Activated CD4-positive, alpha-beta T cell treated with anti-CD3 and anti-CD28 coated beads, Interleukin-2, Interleukin-6, amounts not matched to agents 100 ng/mL and 50 ng/mL, durations not matched to agents 16 hours and 8 hours (primary cell): ENCODE data around the gene PBXIP1.
"Not testable (repeated sequence)": the region's sequence is repeated elsewhere in the genome, so short reads cannot be mapped to it uniquely, and the experiment has no call there.

Experiments
- DNase-seq: peaks from one replicate; pipeline ENCODE4 v3.0.0-alpha.2; 2020

Gene PBXIP1

DNA sequence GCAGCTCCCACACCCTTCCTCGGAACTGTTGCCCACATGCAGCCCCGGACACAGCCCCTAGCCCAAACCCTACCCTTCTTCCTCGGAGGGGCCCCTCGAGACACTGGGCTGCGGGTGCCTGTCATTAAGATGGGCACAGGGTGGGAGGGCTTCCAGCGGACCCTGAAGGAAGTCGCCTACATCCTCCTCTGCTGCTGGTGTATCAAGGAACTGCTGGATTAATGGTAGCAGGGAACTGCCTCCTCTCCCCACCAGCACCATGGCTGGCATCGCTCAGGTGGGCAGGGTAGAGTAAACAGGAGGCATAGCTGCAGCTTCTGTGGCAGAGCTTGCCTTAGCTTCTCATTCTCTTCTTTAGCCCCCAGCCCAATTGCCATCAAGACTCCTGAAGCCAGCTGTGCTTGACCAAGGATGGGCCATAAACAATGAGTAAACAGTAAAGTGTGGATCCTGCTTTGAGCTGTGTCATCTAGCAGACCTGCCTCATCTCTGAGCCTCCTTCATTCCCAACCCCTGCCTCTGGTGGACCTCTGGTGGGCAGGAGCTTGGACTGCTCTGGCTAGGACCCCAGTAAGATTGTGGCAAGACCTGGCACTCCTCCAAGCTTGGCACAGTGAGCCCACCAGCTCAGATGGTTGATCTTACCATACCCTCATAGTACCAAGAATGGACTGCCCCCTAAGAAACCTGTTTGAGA, 37.8 kb upstream of the PBXIP1 start, which contains the start of gene LENEP:
LENEP (plus strand) TSS at position 15 of the 697 bp plus-strand sequence; CDS start at position 37, 22 bp downstream.
- DNase-seq, result no peak

GRCh38 chr1:154992721-154993571, 37.0 kb upstream of the PBXIP1 start:
- no peak for DNase-seq

DNA sequence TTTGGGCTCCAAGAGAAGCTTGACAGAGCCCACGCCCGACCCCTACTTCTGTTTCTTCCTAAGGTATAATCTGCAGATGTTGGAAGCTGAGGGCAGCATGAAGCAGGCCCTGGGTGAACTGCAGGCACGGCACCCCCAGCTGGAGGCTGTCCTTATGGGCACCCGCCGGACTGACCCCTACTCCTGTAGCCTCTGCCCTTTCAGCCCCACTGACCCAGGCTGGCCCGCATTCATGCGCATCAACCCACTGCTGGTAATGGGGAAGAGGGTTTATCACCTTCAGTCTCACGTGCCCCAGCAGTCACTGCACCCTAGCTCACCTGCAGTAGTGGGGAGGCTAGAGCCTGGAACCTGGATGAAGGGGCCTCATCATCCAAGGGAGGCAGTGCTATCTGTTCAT, 34.4 kb upstream of the PBXIP1 start:
- no peak for DNase-seq

DNA sequence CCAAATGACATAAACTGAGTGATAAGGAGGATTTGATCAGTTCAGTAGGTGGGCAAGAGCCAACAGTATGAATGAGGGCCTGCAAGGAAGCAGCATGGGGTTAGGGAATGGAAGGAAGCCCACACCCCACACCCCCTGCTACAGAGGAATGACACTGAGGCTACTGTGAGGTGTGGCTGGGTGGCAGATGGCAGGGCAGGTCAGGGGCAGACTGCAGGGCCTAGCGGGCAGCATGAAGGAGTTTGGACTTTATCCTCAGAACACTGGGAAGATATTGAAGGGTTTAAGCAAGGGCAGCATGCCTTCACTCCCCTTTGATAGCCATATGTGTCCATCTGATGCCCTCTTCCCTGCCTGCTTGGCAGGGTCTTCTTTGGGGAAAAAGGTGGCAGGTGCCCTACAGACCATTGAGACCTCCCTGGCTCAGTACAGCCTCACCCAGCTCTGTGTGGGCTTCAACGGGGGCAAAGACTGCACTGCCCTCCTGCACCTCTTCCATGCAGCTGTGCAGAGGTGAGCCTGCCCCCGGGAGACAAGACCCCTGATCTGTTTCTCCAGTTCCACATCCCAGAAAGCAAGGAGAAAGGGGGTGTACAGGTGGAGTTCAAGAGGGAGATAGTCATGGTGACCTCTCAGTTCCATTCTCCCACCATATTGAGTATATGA, 33.4 kb upstream of the PBXIP1 start:
- no peak for DNase-seq

DNA sequence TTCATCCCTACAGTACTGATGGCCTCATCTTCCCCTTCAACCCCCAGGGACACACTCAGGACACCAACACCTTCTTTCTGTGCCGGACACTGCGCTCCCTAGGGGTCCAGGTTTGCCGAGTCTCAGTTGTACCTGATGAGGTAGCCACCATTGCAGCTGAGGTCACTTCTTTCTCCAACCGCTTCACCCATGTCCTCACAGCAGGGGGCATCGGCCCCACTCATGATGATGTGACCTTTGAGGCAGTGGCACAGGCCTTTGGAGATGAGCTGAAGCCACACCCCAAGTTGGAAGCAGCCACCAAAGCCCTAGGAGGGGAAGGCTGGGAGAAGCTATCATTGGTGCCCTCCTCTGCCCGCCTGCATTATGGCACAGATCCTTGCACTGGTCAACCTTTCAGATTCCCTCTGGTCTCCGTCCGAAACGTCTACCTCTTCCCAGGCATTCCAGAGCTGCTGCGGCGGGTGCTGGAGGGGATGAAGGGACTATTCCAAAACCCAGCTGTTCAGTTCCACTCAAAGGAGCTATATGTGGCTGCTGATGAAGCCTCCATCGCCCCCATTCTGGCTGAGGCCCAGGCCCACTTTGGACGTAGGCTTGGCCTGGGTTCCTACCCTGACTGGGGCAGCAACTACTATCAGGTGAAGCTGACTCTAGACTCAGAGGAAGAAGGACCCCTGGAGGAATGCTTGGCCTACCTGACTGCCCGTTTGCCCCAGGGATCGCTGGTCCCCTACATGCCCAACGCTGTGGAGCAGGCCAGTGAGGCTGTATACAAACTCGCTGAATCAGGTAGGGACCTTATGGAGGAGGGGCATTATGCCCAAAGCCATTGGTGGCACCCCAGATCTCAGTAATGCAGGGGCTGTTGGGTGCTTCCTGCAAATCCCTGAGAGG, 32.4 kb upstream of the PBXIP1 start:
- DNase-seq, result no peak

GRCh38 chr1:154987326-154987725, 31.4 kb upstream of the PBXIP1 start:
- DNase-seq, result no peak

DNA sequence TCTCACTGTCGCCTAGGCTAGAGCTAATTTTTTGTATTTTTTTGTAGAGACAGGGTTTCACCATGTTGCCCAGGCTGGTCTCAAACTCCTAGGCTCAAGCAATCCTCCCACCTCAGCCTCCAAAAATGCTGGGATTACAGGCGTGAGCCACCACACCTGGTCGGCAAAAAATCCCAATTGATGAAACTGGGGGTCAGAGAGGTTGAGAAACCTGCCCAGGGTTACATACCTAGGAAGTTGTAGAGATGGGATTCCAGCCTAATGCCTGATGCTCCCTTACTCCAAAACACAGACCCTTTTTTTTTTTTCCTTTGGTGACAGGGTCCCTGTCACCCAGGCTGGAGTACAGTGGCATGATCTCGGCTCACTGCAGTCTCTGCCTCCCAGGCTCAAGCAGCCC, 30.8 kb upstream of the PBXIP1 start:
- DNase-seq, result not testable (repeated sequence)

DNA sequence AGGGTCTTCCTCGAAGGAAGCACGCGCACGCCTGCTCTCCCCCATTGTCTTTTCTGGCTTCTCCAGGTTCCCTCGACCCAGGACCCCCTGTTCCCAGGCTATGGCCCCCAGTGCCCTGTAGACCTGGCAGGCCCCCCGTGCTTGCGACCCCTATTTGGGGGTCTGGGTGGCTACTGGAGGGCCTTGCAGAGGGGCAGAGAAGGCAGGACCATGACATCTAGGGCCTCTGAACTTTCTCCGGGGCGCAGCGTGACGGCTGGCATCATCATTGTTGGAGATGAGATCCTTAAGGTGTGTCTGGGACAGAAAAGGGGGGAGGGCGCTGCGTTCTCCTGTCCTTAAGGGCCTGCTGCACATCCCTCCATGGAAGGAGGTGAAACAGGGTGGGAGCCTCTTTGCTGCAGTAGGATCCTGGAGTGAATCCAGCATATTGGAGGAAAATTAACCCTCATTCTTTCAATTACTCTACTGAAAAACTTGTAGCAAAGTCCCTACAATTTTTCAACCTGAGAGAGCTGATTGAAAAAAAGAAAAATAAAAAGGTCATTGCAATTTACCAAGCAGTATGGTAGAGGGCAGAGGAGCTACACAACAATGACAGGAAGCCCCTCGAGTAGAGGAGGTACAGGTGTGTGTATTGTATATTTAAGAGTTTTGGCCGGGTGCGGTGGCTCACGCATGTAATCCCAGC, 28.0 kb upstream of the PBXIP1 start:
- no peak for DNase-seq

DNA sequence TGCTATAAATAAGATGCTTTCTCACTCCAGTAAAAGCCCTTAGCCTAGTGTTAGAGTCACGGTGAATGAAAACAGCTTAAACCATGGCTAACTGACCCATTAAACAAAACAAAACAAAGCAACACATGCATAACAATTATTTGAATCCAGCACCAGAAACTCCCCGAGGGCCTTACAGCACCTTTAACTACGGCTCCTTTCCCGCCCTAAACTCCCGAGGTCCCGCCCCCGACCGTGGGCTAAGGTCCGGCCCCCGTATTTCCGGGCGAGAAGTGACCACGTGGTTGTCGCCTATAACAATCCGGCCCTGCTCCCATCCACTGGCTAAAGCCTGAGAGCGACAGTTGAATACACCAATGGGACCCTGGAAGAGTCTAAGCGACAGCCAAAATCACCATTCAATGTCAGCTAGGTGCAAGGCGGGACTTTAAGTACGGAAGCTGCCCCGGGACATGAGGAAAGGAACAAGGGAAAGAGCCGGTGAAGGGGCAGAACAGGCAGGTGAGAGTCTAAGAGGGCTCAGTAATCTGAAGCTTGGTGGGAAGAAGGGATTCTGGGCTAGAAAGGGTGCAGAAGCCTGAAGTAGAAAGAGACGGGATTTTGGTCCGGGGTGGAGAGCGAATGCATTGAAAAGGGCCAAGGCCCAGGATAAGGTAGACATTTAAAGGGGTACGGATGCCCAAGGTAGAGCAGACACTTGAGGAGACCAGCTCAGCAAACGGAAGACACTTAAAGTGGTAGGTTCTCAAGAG, 27.2 kb upstream of the PBXIP1 start, which contains the start of gene FLAD1:
FLAD1 (plus strand) TSS at position 448 of the 752 bp plus-strand sequence. CDS start 351 bp downstream, outside the sequence.
- peak; percentile 99 for DNase-seq

GRCh38 chr1:154982341-154982740, 26.4 kb upstream of the PBXIP1 start:
- DNase-seq, result no peak

GRCh38 chr1:154978360-154978759, 22.5 kb upstream of the PBXIP1 start:
- no peak for DNase-seq

DNA sequence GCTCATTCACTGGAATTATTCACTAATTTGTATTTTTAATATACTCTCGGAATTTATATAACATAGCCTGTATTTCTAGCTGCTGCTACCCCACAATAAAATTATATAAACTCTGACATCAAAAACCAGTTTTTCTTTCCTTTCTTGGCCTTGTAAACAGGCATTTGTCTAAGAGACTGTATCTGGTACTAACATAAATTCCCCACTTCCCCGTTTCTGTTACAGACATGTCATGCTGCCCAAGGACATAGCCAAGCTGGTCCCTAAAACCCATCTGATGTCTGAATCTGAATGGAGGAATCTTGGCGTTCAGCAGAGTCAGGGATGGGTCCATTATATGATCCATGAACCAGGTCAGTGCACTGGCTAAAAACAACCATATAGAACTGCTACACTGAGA, 21.9 kb upstream of the PBXIP1 start:
- not testable (repeated sequence) for DNase-seq

- DNase-seq, result peak; percentile 73
These were observed 19.6 kb upstream of the PBXIP1 start for GRCh38 chr1:154975409-154976059.

GRCh38 chr1:154974808-154975408, 19.0 kb upstream of the PBXIP1 start:
- peak; percentile 97 for DNase-seq

GRCh38 chr1:154974102-154974807, 18.4 kb upstream of the PBXIP1 start, which contains the start of gene CKS1B:
TSS of gene CKS1B (plus strand) at chr1:154974681. CDS start at chr1:154974746, 65 bp downstream.
- DNase-seq, result peak; percentile 99

GRCh38 chr1:154973344-154974101, 17.6 kb upstream of the PBXIP1 start:
- peak; percentile 97 for DNase-seq

GRCh38 chr1:154972517-154973343, 16.8 kb upstream of the PBXIP1 start:
- DNase-seq, result no peak

- DNase-seq, result no peak
These were observed 16.3 kb upstream of the PBXIP1 start for GRCh38 chr1:154972213-154972516.
